Common myeloid progenitor, CD34-positive (primary cell): ENCODE measurements around the gene ULBP2.

ENCODE experiments used
- CTCF ChIA-PET: fragments of 350-600 bp; sonication (Branson Sonifier 250); formaldehyde crosslinking; loops from one replicate; lab custom pipeline; 2021; ENCODE audit warnings: antibody characterized with exemption; lab: Charles Lee
- POLR2A ChIA-PET: fragments of 350-600 bp; sonication (Branson Sonifier 250); formaldehyde crosslinking; loops from one replicate; lab custom pipeline; 2021; ENCODE audit warnings: antibody characterized with exemption; lab: Charles Lee
- DNase-seq, 3 donors: peaks; one replicate each; pipeline versions ENCODE4 v3.0.0 to v3.0.0-alpha.2; 2013
- H3K27ac ChIP-seq, 2 experiments: 1 replicate in 1 of 2; 2 replicates in 1 of 2; pipeline ENCODE4 v1.7.0; 2013; ENCODE audit warnings: inconsistent platforms in 2 of 2, low read length in 2 of 2, mild to moderate bottlenecking in 2 of 2, low read depth in 1 of 2, moderate library complexity in 1 of 2; ENCODE audit not compliant: severe bottlenecking in 2 of 2, insufficient read depth in 1 of 2, poor library complexity in 1 of 2
- H3K27me3 ChIP-seq, 5 experiments: replicated peaks in 2 of 5; 1 replicate in 3 of 5; 2 replicates in 2 of 5; pipeline versions ENCODE4 v1.6.1 to v1.7.0; 2013; ENCODE audit warnings: low read length in 4 of 5, mild to moderate bottlenecking in 2 of 5, moderate library complexity in 2 of 5, inconsistent platforms in 1 of 5; ENCODE audit not compliant: insufficient read depth in 5 of 5, control insufficient read depth in 4 of 5
- H3K36me3 ChIP-seq, 4 experiments: 1 replicate in 2 of 4; 2 replicates in 2 of 4; pipeline versions ENCODE4 v1.6.1 to v1.7.0; 2013; ENCODE audit warnings: low read length in 3 of 4, control low read depth in 1 of 4, mild to moderate bottlenecking in 1 of 4; ENCODE audit not compliant: control insufficient read depth in 4 of 4, insufficient read depth in 4 of 4
- H3K4me1 ChIP-seq, 4 experiments: 1 replicate in 3 of 4; 2 replicates in 1 of 4; pipeline versions ENCODE4 v1.6.1 to v1.7.1; 2013; ENCODE audit warnings: low read length in 3 of 4, mild to moderate bottlenecking in 3 of 4, control low read depth in 1 of 4, inconsistent platforms in 1 of 4, moderate library complexity in 1 of 4; ENCODE audit not compliant: control insufficient read depth in 4 of 4, insufficient read depth in 4 of 4; ENCODE audit errors: control extremely low read depth in 1 of 4
- H3K4me3 ChIP-seq, 7 experiments: 1 replicate in 4 of 7; 2 replicates in 3 of 7; pipeline versions ENCODE4 v1.5.1 to v1.7.0; 2013; ENCODE audit warnings: mild to moderate bottlenecking in 7 of 7, low read length in 6 of 7, moderate library complexity in 6 of 7, inconsistent platforms in 2 of 7, low read depth in 2 of 7, control low read depth in 1 of 7; ENCODE audit not compliant: insufficient read depth in 4 of 7, control insufficient read depth in 1 of 7; ENCODE audit errors: extremely low read depth in 1 of 7
- H3K9me3 ChIP-seq, 5 experiments: 1 replicate in 4 of 5; 2 replicates in 1 of 5; pipeline versions ENCODE4 v1.6.1 to v1.7.1; 2013; ENCODE audit warnings: low read length in 4 of 5, mild to moderate bottlenecking in 2 of 5, inconsistent platforms in 1 of 5, low read depth in 1 of 5, moderate library complexity in 1 of 5; ENCODE audit not compliant: control insufficient read depth in 4 of 5, insufficient read depth in 2 of 5; ENCODE audit errors: control extremely low read depth in 1 of 5
- WGBS: methylation state at CpG from one replicate; pipeline ENCODE4 v1.1.5; 2013; ENCODE audit not compliant: insufficient coverage; 5-methylcytosine and 5-hydroxymethylcytosine counted together

The ULBP2 gene

GRCh38 chr6:149903938-149904611 lies 37.7 kb upstream of the ULBP2 start:
- H3K4me1 ChIP-seq, result no peaks in the 10 kb centered on the region
- H3K4me3 ChIP-seq, result no peak overlapping the region
- H3K27me3 ChIP-seq, result peaks cover 0 to 5% (median 3%) of the 10 kb centered on the region in 5 experiments
- DNase-seq, result no peak
- H3K27ac ChIP-seq, result no peak overlapping the region
- H3K9me3 ChIP-seq, result peaks cover 0 to 13% (median 8%) of the 10 kb centered on the region in 5 experiments
- POLR2A ChIA-PET, result no interaction called here
- WGBS, result 96% methylated on average over 4 of the region's 5 CpGs
- CTCF ChIA-PET, result interaction anchor here (1.1 to 1.3 kb wide), 4 partner anchors 9 to 70 kb away, joined by 3 to 4 read pairs (median 3); no protein-coding TSS in a partner anchor
- no peaks in the 10 kb centered on the region for H3K36me3 ChIP-seq

DNA sequence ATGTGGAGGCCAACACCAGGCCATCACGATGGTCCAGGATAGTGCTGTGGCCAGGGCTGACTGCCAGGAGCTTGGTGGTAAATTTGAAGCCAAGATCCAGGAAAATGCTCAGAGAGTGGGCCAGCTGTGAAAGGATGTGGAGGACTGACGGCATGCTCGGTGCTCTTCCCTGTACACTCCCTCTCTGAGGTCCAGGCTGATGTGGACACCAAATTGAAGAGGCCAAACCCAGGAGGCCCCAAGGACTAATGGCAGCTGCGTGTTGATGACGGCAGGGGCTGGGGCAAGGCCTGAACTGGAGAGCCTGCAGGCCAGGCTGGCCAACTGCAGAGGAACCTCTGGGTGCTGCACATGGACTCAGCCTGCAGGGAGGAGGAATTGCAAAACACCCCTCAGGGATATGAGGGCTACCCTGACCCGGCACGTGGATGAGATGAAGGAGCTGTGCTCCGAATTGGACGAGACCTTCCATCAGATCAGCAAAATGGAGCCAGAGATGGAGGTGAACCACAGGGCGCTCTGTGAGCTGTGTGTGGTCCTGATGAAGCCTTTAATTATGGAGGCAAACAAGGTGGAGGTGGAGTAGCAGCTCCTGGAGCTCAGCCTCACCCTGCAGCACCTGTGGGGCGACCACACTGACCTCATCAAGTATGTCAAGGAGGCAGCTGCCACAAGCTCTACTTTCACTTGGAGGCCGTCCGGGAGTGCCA lies 37.0 kb upstream of the ULBP2 start:
- no peak overlapping the region for H3K4me3 ChIP-seq
- H3K4me1 ChIP-seq, result no peaks in the 10 kb centered on the region
- ChIA-PET CTCF (interaction anchor here (0.9 to 1.3 kb wide), 5 partner anchors 8 to 71 kb away, joined by 3 to 4 read pairs (median 3); no protein-coding TSS in a partner anchor), POLR2A (no interaction called here)
- H3K36me3 ChIP-seq, result no peaks in the 10 kb centered on the region
- 99% methylated on average over 13 of the region's 13 CpGs for WGBS
- DNase-seq, result no peak
- H3K27me3 ChIP-seq, result peaks cover 0 to 5% (median 3%) of the 10 kb centered on the region in 5 experiments
- H3K27ac ChIP-seq, result no peak overlapping the region
- peaks cover 0 to 15% (median 10%) of the 10 kb centered on the region in 5 experiments for H3K9me3 ChIP-seq

DNA sequence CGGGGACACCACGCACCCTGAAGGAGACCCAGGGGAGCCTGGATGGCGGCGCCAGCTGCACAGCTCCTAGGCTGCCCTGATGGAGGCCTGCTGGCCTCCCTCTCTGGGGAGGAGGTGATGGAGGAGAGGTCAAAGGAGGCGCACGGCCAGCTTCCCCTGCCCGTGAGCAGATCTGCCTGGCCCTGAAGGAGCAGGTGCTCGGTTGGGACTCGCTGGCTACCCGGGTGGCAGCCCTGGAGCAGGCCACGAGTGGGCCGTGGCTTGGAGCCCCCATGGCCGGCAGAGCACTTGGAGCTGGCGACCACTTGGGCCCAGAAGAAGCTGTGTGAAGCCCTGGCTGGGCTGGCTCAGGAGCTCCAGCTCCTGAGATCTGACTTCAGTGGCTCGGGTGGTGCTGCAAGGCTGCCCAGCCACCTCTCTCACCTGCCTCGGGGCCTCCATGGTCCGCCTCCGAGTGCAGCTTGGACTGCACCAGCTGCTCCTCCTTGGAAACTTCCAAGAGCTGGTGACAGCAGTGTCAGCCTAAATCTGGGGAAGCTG lies 36.4 kb upstream of the ULBP2 start:
- Histone ChIP-seq H3K9me3 (peaks cover 0 to 15% (median 10%) of the 10 kb centered on the region in 5 experiments), H3K27ac (no peak overlapping the region), H3K4me1 (no peaks in the 10 kb centered on the region), H3K36me3 (no peaks in the 10 kb centered on the region), H3K27me3 (peaks cover 0 to 5% (median under 1%) of the 10 kb centered on the region in 5 experiments), H3K4me3 (no peak overlapping the region)
- ChIA-PET CTCF (interaction anchor here (0.5 to 1.3 kb wide), 5 partner anchors 19 to 73 kb away, joined by 3 read pairs; no protein-coding TSS in a partner anchor), POLR2A (no interaction called here)
- no peak for DNase-seq
- WGBS, result 98% methylated on average over 16 of the region's 18 CpGs

- 88% methylated on average over 6 of the region's 6 CpGs for WGBS
- Histone ChIP-seq H3K4me1 (no peaks in the 10 kb centered on the region), H3K27me3 (peaks cover 0 to 7% (median 0%) of the 10 kb centered on the region in 5 experiments), H3K4me3 (no peak overlapping the region), H3K9me3 (peaks cover 0 to 15% (median 10%) of the 10 kb centered on the region in 5 experiments), H3K27ac (no peak overlapping the region), H3K36me3 (no peaks in the 10 kb centered on the region)
- POLR2A ChIA-PET, result no interaction called here
- DNase-seq, result no peak
- CTCF ChIA-PET, result interaction anchor here (0.5 to 0.9 kb wide), 2 partner anchors 19 to 74 kb away, joined by 3 read pairs; no protein-coding TSS in a partner anchor
Observed at GRCh38 chr6:149905911-149906371, 35.9 kb upstream of the ULBP2 start.

DNA sequence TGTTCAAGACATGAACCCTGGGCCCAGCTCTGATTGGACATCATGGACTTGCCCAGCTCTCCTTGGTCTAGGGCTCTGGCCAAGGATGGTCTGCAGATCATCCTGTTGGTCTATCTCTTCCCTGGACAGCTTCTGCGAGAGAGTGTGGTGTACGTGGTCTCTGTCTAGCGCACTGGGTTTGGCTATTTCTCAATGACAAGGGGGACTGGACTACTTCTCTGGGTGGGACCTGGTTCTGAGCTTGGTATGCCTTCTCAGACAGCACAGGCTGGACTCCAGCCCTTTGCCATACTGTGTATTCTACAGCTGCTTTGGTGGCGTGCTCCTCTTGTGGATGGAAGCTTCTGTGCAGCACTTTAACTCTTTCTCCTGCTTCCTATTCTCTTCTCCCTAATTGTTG lies 35.4 kb upstream of the ULBP2 start:
- H3K27me3 ChIP-seq, result peaks cover 0 to 9% (median 0%) of the 10 kb centered on the region in 5 experiments
- no peaks in the 10 kb centered on the region for H3K4me1 ChIP-seq
- DNase-seq, result no peak
- H3K36me3 ChIP-seq, result no peaks in the 10 kb centered on the region
- no peak overlapping the region for H3K27ac ChIP-seq
- ChIA-PET CTCF (interaction anchor here (1.4 kb wide), 1 partner anchor 36 kb away, joined by 4 read pairs; no protein-coding TSS in a partner anchor), POLR2A (no interaction called here)
- 96% methylated on average over 4 of the region's 4 CpGs for WGBS
- peaks cover 0 to 15% (median 10%) of the 10 kb centered on the region in 5 experiments for H3K9me3 ChIP-seq
- H3K4me3 ChIP-seq, result no peak overlapping the region

DNA sequence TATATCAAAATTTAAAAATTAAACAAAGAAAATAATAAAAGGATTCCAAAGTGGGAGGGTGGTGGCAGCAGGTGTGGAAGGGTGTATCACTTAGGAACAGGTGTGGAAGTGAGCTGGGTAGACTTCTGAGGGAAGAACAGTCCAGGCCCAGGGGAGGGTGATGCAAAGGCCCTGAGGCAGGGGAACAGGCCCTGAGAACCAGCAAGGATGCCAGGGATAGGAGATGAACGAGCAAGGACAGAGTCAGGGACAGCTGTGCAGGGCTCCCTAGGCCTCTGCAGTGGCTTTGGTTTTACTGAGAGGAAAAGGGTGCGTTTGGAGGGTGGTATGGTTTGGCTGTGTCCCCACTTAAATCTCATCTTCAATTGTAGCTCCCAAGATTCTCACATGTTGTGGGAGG lies 34.5 kb upstream of the ULBP2 start:
- ChIA-PET POLR2A (no interaction called here), CTCF (interaction anchor here (1.4 kb wide), 1 partner anchor 37 kb away, joined by 4 read pairs; no protein-coding TSS in a partner anchor)
- no peaks in the 10 kb centered on the region for H3K4me1 ChIP-seq
- no peak overlapping the region for H3K27ac ChIP-seq
- H3K27me3 ChIP-seq, result peaks cover 0 to 13% (median 0%) of the 10 kb centered on the region in 5 experiments
- WGBS, result no CpG with 5 or more reads among the region's 2 CpGs
- H3K4me3 ChIP-seq, result no peak overlapping the region
- peaks cover 0 to 15% (median 10%) of the 10 kb centered on the region in 5 experiments for H3K9me3 ChIP-seq
- H3K36me3 ChIP-seq, result no peaks in the 10 kb centered on the region
- DNase-seq, result no peak
